ENCODE results near the gene PDCD6IP.

GRCh38 chr3:33799202-33799551 lies 747 bp downstream of the PDCD6IP start:
- no peak for TF ChIP-seq ZNF274 (IDR thresholded peaks at IDR 0.05; ENCODE audit: low read depth, low read length)
- TF ChIP-seq YY1 (IDR thresholded peaks at IDR 0.05; ENCODE audit: insufficient read depth, insufficient read length): no peak
- no peak for TF ChIP-seq SUZ12 (IDR thresholded peaks at IDR 0.05; ENCODE audit: extremely low read depth, insufficient read depth, insufficient read length)

Measured in NT2/D1 (cell line).